Breast epithelium (tissue), 3 donors: ENCODE results near the gene TOP3B.

Source experiments
- POLR2A ChIP-seq: fragments of 450-650 bp; IDR thresholded peaks from one replicate; pipeline ENCODE4 v1.6.1; 2016; ENCODE audit warnings: antibody characterized with exemption, mild to moderate bottlenecking, moderate library complexity
- POLR2AphosphoS5 ChIP-seq, 3 donors: sonication (generic); formaldehyde crosslinking; IDR thresholded peaks; one replicate each; pipeline ENCODE4 v1.6.1; 2017; ENCODE audit warnings: antibody characterized with exemption in 3 of 3
- TF ChIP-seq, protein P1 (sequence below), 3 donors: fragments of 450-650 bp; IDR thresholded peaks; one replicate each; pipeline ENCODE4 v1.5.1; 2016 to 2017; ENCODE audit warnings: antibody characterized with exemption in 3 of 3, mild to moderate bottlenecking in 3 of 3, moderate library complexity in 3 of 3

DNA sequence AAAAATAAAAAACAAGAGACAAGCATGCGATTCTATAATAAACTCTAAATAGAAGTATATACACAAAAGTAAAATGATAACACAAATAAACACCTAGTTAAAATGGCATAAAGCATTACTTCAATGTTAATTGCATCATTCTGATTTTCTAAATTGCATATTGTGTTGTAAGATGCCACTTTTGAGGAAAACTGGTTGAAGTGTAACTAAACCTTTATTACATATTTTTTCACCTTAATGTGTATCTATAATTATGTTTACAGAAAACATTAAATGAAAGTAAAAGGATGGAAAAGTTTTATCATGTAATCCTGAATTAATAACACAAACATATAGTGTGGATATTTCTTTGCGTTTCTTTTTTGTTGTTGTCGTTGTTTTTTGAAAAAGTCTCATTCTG, 45.4 kb upstream of the TOP3B start:
- TF ChIP-seq, protein P1, sequence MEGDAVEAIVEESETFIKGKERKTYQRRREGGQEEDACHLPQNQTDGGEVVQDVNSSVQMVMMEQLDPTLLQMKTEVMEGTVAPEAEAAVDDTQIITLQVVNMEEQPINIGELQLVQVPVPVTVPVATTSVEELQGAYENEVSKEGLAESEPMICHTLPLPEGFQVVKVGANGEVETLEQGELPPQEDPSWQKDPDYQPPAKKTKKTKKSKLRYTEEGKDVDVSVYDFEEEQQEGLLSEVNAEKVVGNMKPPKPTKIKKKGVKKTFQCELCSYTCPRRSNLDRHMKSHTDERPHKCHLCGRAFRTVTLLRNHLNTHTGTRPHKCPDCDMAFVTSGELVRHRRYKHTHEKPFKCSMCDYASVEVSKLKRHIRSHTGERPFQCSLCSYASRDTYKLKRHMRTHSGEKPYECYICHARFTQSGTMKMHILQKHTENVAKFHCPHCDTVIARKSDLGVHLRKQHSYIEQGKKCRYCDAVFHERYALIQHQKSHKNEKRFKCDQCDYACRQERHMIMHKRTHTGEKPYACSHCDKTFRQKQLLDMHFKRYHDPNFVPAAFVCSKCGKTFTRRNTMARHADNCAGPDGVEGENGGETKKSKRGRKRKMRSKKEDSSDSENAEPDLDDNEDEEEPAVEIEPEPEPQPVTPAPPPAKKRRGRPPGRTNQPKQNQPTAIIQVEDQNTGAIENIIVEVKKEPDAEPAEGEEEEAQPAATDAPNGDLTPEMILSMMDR (IDR thresholded peaks at IDR 0.05), result no peak
- TF ChIP-seq POLR2A, result no peak
- TF ChIP-seq POLR2AphosphoS5 (IDR thresholded peaks at IDR 0.05), result no peak
